ENCODE data around the gene NKD1. TPM values are rescaled to one million over a fixed set of nuclear protein-coding genes. Genes with fewer than 3 reads are reported as not detected.

NKD1 gene
- total RNA-seq, 1 experiment from 2014 or later, result 0.44 TPM

DNA sequence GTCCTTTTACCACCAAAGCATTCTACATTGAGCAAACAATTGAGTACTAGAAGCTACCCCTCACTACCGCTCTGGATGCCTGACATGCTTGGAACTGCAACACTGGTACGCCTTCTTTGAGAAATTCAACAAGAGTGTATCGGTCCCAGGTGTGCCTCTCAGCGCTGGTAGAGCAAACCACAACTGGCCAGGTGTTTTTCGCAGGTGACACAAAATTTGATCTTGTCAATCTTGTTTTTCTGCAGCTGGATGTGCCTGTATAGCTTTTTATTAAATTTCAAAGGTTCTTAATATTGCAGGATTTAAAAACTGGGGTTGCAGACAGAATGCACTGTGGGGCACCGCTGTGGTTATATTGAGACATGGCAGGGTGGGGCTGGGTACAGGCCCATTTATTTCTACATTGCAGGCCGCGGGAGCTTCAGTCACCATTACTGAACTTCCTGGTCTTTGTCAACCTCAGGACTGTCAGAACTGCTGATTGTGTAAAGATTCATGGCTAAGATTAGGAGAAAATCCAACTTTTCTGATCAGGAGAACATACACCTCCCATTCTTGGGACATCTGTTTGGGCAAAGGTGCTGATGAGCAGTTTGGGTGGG lies 137.4 kb downstream of the NKD1 start:
- Histone ChIP-seq H3K36me3 (ENCODE audit: low read depth) (no peaks in the 10 kb centered on the region), H4K20me1 (ENCODE audit: insufficient read depth) (no peaks in the 10 kb centered on the region), H3K4me1 (replicated peaks; ENCODE audit: insufficient read depth) (no peaks in the 10 kb centered on the region), H2AFZ (no peak overlapping the region), H3K9me3 (ENCODE audit: insufficient read depth, low read depth) (no peaks in the 10 kb centered on the region), H3K79me2 (ENCODE audit: low read depth) (no peaks in the 10 kb centered on the region), H3K4me3 (no peak overlapping the region), H3K4me2 (no peak overlapping the region), H3K27ac (no peak overlapping the region), H3K9me2 (ENCODE audit: insufficient read depth) (no peaks in the 10 kb centered on the region), H3K27me3 (ENCODE audit: insufficient read depth, low read depth) (no peaks in the 10 kb centered on the region), H3F3A (ENCODE audit: insufficient read depth, low read depth) (no peaks in the 10 kb centered on the region)
- intact Hi-C loops (cut with micrococcal nuclease; ENCODE audit: unreplicated experiment), result no loop called here
- ChIA-PET CTCF (interaction anchor here (0.6 kb wide), 1 partner anchor 13 kb away, joined by 6 read pairs; no protein-coding TSS in a partner anchor), POLR2A (ENCODE audit: unreplicated experiment) (no interaction called here)
- DNase-seq, result no peak
- no TSS peak for BruUV-seq (replicated peaks)
- no peak for TF ChIP-seq EZH2 (IDR thresholded peaks at IDR 0.05; ENCODE audit: low read depth)
- TF ChIP-seq, protein P1, sequence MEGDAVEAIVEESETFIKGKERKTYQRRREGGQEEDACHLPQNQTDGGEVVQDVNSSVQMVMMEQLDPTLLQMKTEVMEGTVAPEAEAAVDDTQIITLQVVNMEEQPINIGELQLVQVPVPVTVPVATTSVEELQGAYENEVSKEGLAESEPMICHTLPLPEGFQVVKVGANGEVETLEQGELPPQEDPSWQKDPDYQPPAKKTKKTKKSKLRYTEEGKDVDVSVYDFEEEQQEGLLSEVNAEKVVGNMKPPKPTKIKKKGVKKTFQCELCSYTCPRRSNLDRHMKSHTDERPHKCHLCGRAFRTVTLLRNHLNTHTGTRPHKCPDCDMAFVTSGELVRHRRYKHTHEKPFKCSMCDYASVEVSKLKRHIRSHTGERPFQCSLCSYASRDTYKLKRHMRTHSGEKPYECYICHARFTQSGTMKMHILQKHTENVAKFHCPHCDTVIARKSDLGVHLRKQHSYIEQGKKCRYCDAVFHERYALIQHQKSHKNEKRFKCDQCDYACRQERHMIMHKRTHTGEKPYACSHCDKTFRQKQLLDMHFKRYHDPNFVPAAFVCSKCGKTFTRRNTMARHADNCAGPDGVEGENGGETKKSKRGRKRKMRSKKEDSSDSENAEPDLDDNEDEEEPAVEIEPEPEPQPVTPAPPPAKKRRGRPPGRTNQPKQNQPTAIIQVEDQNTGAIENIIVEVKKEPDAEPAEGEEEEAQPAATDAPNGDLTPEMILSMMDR (conservative IDR thresholded peaks at IDR 0.05), result no peak

DNA sequence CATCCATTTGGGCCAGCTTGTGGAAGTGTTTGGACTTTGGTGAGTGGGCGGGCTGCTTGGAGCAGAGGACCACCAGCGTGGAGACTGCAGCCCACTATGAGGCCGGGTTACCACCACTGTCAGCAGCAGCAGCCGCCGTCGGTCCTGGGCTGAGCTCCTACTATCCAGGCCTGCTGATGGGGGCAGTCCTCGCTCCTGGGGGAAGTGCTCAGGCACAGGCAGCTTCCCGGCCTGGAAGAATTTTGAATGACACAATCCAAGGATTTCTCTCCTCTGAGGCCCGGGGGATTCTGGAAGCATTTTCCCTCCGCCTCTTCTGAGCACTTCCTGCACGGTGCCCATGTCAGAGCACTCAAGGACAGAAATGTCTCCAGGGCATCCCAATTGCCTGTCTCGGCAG lies 139.9 kb downstream of the NKD1 start:
- Histone ChIP-seq H3K79me2 (ENCODE audit: low read depth) (no peaks in the 10 kb centered on the region), H3K9me2 (ENCODE audit: insufficient read depth) (no peaks in the 10 kb centered on the region), H3K27me3 (ENCODE audit: insufficient read depth, low read depth) (no peaks in the 10 kb centered on the region), H4K20me1 (ENCODE audit: insufficient read depth) (no peaks in the 10 kb centered on the region), H3K27ac (no peak overlapping the region), H3K4me1 (replicated peaks; ENCODE audit: insufficient read depth) (no peaks in the 10 kb centered on the region), H3K9me3 (ENCODE audit: insufficient read depth, low read depth) (no peaks in the 10 kb centered on the region), H2AFZ (no peak overlapping the region), H3K36me3 (ENCODE audit: low read depth) (no peaks in the 10 kb centered on the region), H3F3A (ENCODE audit: insufficient read depth, low read depth) (no peaks in the 10 kb centered on the region), H3K4me3 (no peak overlapping the region), H3K4me2 (no peak overlapping the region)
- BruUV-seq (replicated peaks), result no TSS peak
- POLR2A ChIA-PET (ENCODE audit: unreplicated experiment), result no interaction called here
- intact Hi-C loops (cut with micrococcal nuclease; ENCODE audit: unreplicated experiment), result no loop called here
- TF ChIP-seq, protein P1 (conservative IDR thresholded peaks at IDR 0.05), result no peak
- TF ChIP-seq EZH2 (IDR thresholded peaks at IDR 0.05; ENCODE audit: low read depth), result no peak
- DNase-seq, result no peak
- CTCF ChIA-PET, result no interaction called here

DNA sequence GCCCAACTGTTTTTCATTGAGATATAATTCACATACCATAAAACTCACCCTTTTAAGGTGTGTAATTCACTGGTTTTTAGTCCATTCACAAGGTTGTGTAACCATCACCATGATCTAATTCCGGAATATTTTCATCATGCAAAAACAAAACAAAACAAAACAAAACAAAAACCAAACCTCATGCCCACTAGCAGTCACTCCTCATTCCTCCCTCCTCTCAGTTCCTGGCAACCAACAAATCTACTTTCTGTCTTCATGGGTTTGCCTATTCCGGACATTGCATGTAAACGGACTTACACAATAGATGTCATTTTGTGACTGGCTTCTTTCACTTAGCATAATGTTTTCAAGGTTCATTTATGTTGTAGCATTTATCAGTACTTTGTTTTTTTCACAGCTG lies 140.7 kb downstream of the NKD1 start:
- TF ChIP-seq, protein P1 (conservative IDR thresholded peaks at IDR 0.05), result no peak
- no peak for TF ChIP-seq EZH2 (IDR thresholded peaks at IDR 0.05; ENCODE audit: low read depth)
- Histone ChIP-seq H3F3A (ENCODE audit: insufficient read depth, low read depth) (no peaks in the 10 kb centered on the region), H3K27me3 (ENCODE audit: insufficient read depth, low read depth) (no peaks in the 10 kb centered on the region), H3K4me2 (no peak overlapping the region), H3K4me3 (no peak overlapping the region), H2AFZ (no peak overlapping the region), H3K36me3 (ENCODE audit: low read depth) (no peaks in the 10 kb centered on the region), H3K27ac (no peak overlapping the region), H3K9me3 (ENCODE audit: insufficient read depth, low read depth) (no peaks in the 10 kb centered on the region), H3K9me2 (ENCODE audit: insufficient read depth) (no peaks in the 10 kb centered on the region), H3K79me2 (ENCODE audit: low read depth) (no peaks in the 10 kb centered on the region), H4K20me1 (ENCODE audit: insufficient read depth) (no peaks in the 10 kb centered on the region), H3K4me1 (replicated peaks; ENCODE audit: insufficient read depth) (no peaks in the 10 kb centered on the region)
- BruUV-seq (replicated peaks), result no TSS peak
- no peak for DNase-seq
- ChIA-PET POLR2A (ENCODE audit: unreplicated experiment) (no interaction called here), CTCF (no interaction called here)
- intact Hi-C loops (cut with micrococcal nuclease; ENCODE audit: unreplicated experiment), result no loop called here
